H9 (cell line): ENCODE results near the gene ST8SIA2. TPM values are rescaled to one million over a fixed set of nuclear protein-coding genes. Genes with fewer than 3 reads are reported as not detected.
A peak's percentile ranks its signal among the peaks of the same experiment; 100 is the strongest.

ENCODE experiments used
- DNase-seq: peaks from one replicate; pipeline ENCODE4 v3.0.0-alpha.2; 2017
- H2AFZ ChIP-seq: one replicate; pipeline ENCODE4 v1.6.1; 2013; ENCODE audit warnings: mild to moderate bottlenecking, low read length, control low read depth, moderate library complexity
- H2AK5ac ChIP-seq: 2 replicates; pipeline ENCODE4 v1.6.1; 2013; ENCODE audit warnings: low read length, control low read depth, mixed read lengths; ENCODE audit not compliant: insufficient read length
- H2BK120ac ChIP-seq: one replicate; pipeline ENCODE4 v1.6.1; 2013; ENCODE audit warnings: low read depth, mild to moderate bottlenecking, low read length, control low read depth, inconsistent platforms; ENCODE audit not compliant: poor library complexity, severe bottlenecking
- H2BK12ac ChIP-seq: 2 replicates; pipeline ENCODE4 v1.6.1; 2013; ENCODE audit warnings: low read length, control low read depth, mixed read lengths, low read depth; ENCODE audit not compliant: insufficient read length
- H2BK15ac ChIP-seq: 2 replicates; pipeline ENCODE4 v1.6.1; 2013; ENCODE audit warnings: low read depth, low read length, control low read depth
- H2BK20ac ChIP-seq: one replicate; pipeline ENCODE4 v1.6.1; 2013; ENCODE audit warnings: low read depth, mild to moderate bottlenecking, low read length, control low read depth, inconsistent platforms; ENCODE audit not compliant: poor library complexity, severe bottlenecking
- H2BK5ac ChIP-seq: 2 replicates; pipeline ENCODE4 v1.6.1; 2013; ENCODE audit warnings: low read length, control low read depth, mixed read lengths; ENCODE audit not compliant: insufficient read length
- H3K14ac ChIP-seq: 2 replicates; pipeline ENCODE4 v1.6.1; 2013; ENCODE audit warnings: low read length, control low read depth; ENCODE audit not compliant: insufficient read depth
- H3K18ac ChIP-seq: 2 replicates; pipeline ENCODE4 v1.6.1; 2013; ENCODE audit warnings: low read depth, mild to moderate bottlenecking, mixed read lengths, low read length, control low read depth; ENCODE audit not compliant: insufficient read length
- H3K23ac ChIP-seq: 2 replicates; pipeline ENCODE4 v1.6.1; 2013; ENCODE audit warnings: low read length, control low read depth, mixed read lengths, low read depth; ENCODE audit not compliant: insufficient read length
- H3K23me2 ChIP-seq: 2 replicates; pipeline ENCODE4 v1.6.1; 2013; ENCODE audit warnings: low read depth, mild to moderate bottlenecking, mixed read lengths, low read length, control low read depth; ENCODE audit not compliant: insufficient read length, poor library complexity, severe bottlenecking
- H3K27ac ChIP-seq: 2 replicates; pipeline ENCODE4 v1.5.1; 2013; ENCODE audit warnings: low read length, control low read depth, mixed read lengths, low read depth; ENCODE audit not compliant: insufficient read length
- H3K27me3 ChIP-seq: 2 replicates; pipeline ENCODE4 v1.6.1; 2013; ENCODE audit warnings: low read length, control low read depth, inconsistent platforms; ENCODE audit not compliant: insufficient read depth
- H3K4ac ChIP-seq: 2 replicates; pipeline ENCODE4 v1.6.1; 2013; ENCODE audit warnings: low read depth, mild to moderate bottlenecking, control low read depth, inconsistent platforms, low read length, moderate library complexity
- H3K4me1 ChIP-seq: 2 replicates; pipeline ENCODE4 v1.6.1; 2013; ENCODE audit warnings: low read length, control low read depth, inconsistent platforms; ENCODE audit not compliant: insufficient read depth
- H3K4me2 ChIP-seq: 2 replicates; pipeline ENCODE4 v1.6.1; 2013; ENCODE audit warnings: low read length, control low read depth, mixed read lengths; ENCODE audit not compliant: insufficient read length, insufficient read depth
- H3K56ac ChIP-seq: 2 replicates; pipeline ENCODE4 v1.6.1; 2013; ENCODE audit warnings: low read depth, mild to moderate bottlenecking, mixed read lengths, low read length, control low read depth; ENCODE audit not compliant: insufficient read length
- H3K79me1 ChIP-seq: 2 replicates; pipeline ENCODE4 v1.6.1; 2013; ENCODE audit warnings: low read depth, mild to moderate bottlenecking, moderate library complexity, low read length, control low read depth, inconsistent platforms; ENCODE audit not compliant: insufficient read depth, poor library complexity, severe bottlenecking
- H3K79me2 ChIP-seq: 2 replicates; pipeline ENCODE4 v1.6.1; 2013; ENCODE audit warnings: low read length, control low read depth, inconsistent platforms; ENCODE audit not compliant: insufficient read depth
- H3K9ac ChIP-seq: 2 replicates; pipeline ENCODE4 v1.6.1; 2013; ENCODE audit warnings: low read length, control low read depth, mixed read lengths; ENCODE audit not compliant: insufficient read length; ENCODE audit errors: extremely low read depth
- H3K9me3 ChIP-seq: one replicate; pipeline ENCODE4 v1.6.1; 2013; ENCODE audit warnings: low read depth, low read length, inconsistent platforms; ENCODE audit not compliant: control insufficient read depth
- H3T11ph ChIP-seq: one replicate; pipeline ENCODE4 v1.6.1; 2013; ENCODE audit warnings: mild to moderate bottlenecking, low read length, control low read depth, inconsistent platforms
- H4K20me1 ChIP-seq: one replicate; pipeline ENCODE4 v1.6.1; 2013; ENCODE audit not compliant: control insufficient read depth, insufficient read length, insufficient read depth
- H4K5ac ChIP-seq: 2 replicates; pipeline ENCODE4 v1.6.1; 2013; ENCODE audit warnings: low read depth, mild to moderate bottlenecking, mixed read lengths, low read length, control low read depth; ENCODE audit not compliant: insufficient read length
- H4K8ac ChIP-seq: replicated peaks from 2 replicates; pipeline ENCODE4 v1.6.1; 2013; ENCODE audit warnings: low read length, control low read depth, mixed read lengths, low read depth; ENCODE audit not compliant: insufficient read length
- H4K91ac ChIP-seq: 2 replicates; pipeline ENCODE4 v1.6.1; 2013; ENCODE audit warnings: low read depth, mild to moderate bottlenecking, moderate library complexity, mixed read lengths, low read length, control low read depth; ENCODE audit not compliant: insufficient read length
- H3K27ac Mint-ChIP-seq, 3 experiments: 2 replicates in 2 of 3; 3 replicates in 1 of 3; pipeline ENCODE4 v1.8.0; 2020 to 2021; ENCODE audit warnings: mixed read lengths in 3 of 3, mild to moderate bottlenecking in 1 of 3, moderate library complexity in 1 of 3
- H3K27me3 Mint-ChIP-seq: 2 replicates; pipeline ENCODE4 v1.8.0; 2021; ENCODE audit warnings: low read depth, mild to moderate bottlenecking, moderate library complexity, mixed read lengths
- H3K36me3 Mint-ChIP-seq, 3 experiments: 2 replicates in 2 of 3; 3 replicates in 1 of 3; pipeline ENCODE4 v1.8.0; 2020 to 2021; ENCODE audit warnings: low read depth in 3 of 3, mixed read lengths in 3 of 3; ENCODE audit not compliant: insufficient read depth in 1 of 3
- H3K4me1 Mint-ChIP-seq, 2 experiments: 2 replicates each; pipeline ENCODE4 v1.8.0; 2020; ENCODE audit warnings: mixed read lengths in 2 of 2
- H3K4me3 Mint-ChIP-seq, 2 experiments: 2 replicates in 1 of 2; 3 replicates in 1 of 2; pipeline ENCODE4 v1.8.0; 2020 to 2021; ENCODE audit warnings: mild to moderate bottlenecking in 2 of 2, mixed read lengths in 2 of 2, moderate library complexity in 1 of 2
- H3K9me3 Mint-ChIP-seq, 2 experiments: 2 replicates in 1 of 2; 3 replicates in 1 of 2; pipeline ENCODE4 v1.8.0; 2020; ENCODE audit warnings: mild to moderate bottlenecking in 2 of 2, mixed read lengths in 2 of 2, moderate library complexity in 1 of 2
- WGBS: extraction: QIAGEN DNeasy Blood & Tissue Kit; methylation state at CpG from one replicate; pipeline ENCODE4 v1.1.7; 2013; ENCODE audit warnings: missing lambda C conversion rate, low lambda C conversion rate, mixed read lengths; ENCODE audit not compliant: insufficient read length; ENCODE audit errors: extremely low coverage; 5-methylcytosine and 5-hydroxymethylcytosine counted together
- total RNA-seq: library from RNA; stranded (reverse); gene quantifications from 2 replicates; pipeline ENCODE4 v1.2.1, GENCODE V29; 2021
- TF ChIP-seq, protein P1 (sequence below): fragments of 200-600 bp; sonication (generic); conservative IDR thresholded peaks from 3 replicates; pipeline ENCODE4 v1.8.0; 2021; ENCODE audit warnings: antibody characterized with exemption, mild to moderate bottlenecking

Gene ST8SIA2
- total RNA-seq, 1 experiment from 2014 or later = 1.8 TPM

DNA sequence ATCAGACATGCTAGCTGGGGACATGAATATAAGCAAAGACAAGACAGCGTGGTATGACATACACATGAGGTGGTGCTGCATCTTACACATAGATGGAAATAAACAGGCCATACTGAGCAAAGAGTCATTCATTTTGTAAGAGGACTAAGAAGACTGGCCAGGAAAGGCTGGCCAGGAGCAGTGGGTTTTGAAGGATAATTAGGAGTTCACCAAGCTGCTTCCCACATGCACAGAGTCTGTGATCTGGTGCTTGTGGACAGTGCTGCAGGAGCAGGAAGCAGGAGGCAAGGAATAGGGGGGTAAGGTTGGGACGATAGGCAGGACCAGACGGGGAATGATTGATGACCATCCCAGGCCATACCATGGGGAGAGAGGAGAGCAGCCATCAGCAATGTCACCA is 41.5 kb downstream of the ST8SIA2 start:
- no peak for DNase-seq
- Mint-ChIP-seq H3K4me3 (no peak overlapping the region), H3K27me3 (no peaks in the 10 kb centered on the region), H3K36me3 (no peaks in the 10 kb centered on the region; a peak in 1 of 7 replicates), H3K4me1 (peaks cover 4% of the 10 kb centered on the region in 2 experiments), H3K27ac (peak overlapping the region in 1 of 3 experiments; percentile 35; a peak in 1 of 7 replicates), H3K9me3 (no peaks in the 10 kb centered on the region)
- no peak overlapping the region for H3T11ph ChIP-seq
- H3K79me1 ChIP-seq = no peaks in the 10 kb centered on the region
- no peaks in the 10 kb centered on the region for H3K79me2 ChIP-seq
- H2AFZ ChIP-seq = no peak overlapping the region
- no peak overlapping the region for H3K18ac ChIP-seq
- H3K9me3 ChIP-seq = no peaks in the 10 kb centered on the region
- H3K4me2 ChIP-seq = no peak overlapping the region
- H3K9ac ChIP-seq = no peak overlapping the region
- H3K4ac ChIP-seq = no peak overlapping the region
- H2BK20ac ChIP-seq = no peak overlapping the region
- no peak overlapping the region for H4K5ac ChIP-seq
- H3K27me3 ChIP-seq = no peaks in the 10 kb centered on the region
- no peak overlapping the region for H2BK15ac ChIP-seq
- no peaks in the 10 kb centered on the region for H3K23me2 ChIP-seq
- H2BK12ac ChIP-seq = no peak overlapping the region
- no peaks in the 10 kb centered on the region for H3K4me1 ChIP-seq
- no peak overlapping the region for H2BK5ac ChIP-seq
- no peak overlapping the region for H3K56ac ChIP-seq
- no peak overlapping the region for H4K91ac ChIP-seq
- no peak overlapping the region for H3K23ac ChIP-seq
- H4K20me1 ChIP-seq = no peaks in the 10 kb centered on the region
- no peak overlapping the region; the same call in 1 of the 2 replicates for H3K14ac ChIP-seq
- H3K27ac ChIP-seq = no peak overlapping the region
- TF ChIP-seq, protein P1, sequence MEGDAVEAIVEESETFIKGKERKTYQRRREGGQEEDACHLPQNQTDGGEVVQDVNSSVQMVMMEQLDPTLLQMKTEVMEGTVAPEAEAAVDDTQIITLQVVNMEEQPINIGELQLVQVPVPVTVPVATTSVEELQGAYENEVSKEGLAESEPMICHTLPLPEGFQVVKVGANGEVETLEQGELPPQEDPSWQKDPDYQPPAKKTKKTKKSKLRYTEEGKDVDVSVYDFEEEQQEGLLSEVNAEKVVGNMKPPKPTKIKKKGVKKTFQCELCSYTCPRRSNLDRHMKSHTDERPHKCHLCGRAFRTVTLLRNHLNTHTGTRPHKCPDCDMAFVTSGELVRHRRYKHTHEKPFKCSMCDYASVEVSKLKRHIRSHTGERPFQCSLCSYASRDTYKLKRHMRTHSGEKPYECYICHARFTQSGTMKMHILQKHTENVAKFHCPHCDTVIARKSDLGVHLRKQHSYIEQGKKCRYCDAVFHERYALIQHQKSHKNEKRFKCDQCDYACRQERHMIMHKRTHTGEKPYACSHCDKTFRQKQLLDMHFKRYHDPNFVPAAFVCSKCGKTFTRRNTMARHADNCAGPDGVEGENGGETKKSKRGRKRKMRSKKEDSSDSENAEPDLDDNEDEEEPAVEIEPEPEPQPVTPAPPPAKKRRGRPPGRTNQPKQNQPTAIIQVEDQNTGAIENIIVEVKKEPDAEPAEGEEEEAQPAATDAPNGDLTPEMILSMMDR = no peak
- WGBS = no CpG with 5 or more reads among the region's 3 CpGs
- no peak overlapping the region for H2AK5ac ChIP-seq
- H2BK120ac ChIP-seq = no peak overlapping the region
- no peak overlapping the region for H4K8ac ChIP-seq
